IMR-90 (cell line): ENCODE data around the gene CALM1. TPM values are rescaled to one million over a fixed set of nuclear protein-coding genes. Genes with fewer than 3 reads are reported as not detected.
A peak's percentile ranks its signal among the peaks of the same experiment; 100 is the strongest.

Source experiments
- ATAC-seq: fragments of 200-7000 bp; cut with Tn5 transposase; 2 replicates; pipeline ENCODE4 v1.9.1; 2020; ENCODE audit warnings: low read depth, mild to moderate bottlenecking, moderate library complexity
- BruUV-seq: library from RNA; stranded (reverse); fragments of 400-500 nt; replicated peaks from 2 replicates; lab custom pipeline; 2021; lab: Mats Ljungman, UMichigan
- CTCF ChIA-PET: fragments of 300-600 bp; formaldehyde crosslinking; extraction: SDS; loops from one replicate; lab custom pipeline; 2021; ENCODE audit warnings: antibody characterized with exemption; lab: Yijun Ruan, JAX
- POLR2A ChIA-PET: fragments of 300-600 bp; sonication (Branson Sonifier 250); formaldehyde crosslinking; loops from one replicate; lab custom pipeline; 2022; ENCODE audit warnings: antibody characterized with exemption; ENCODE audit not compliant: unreplicated experiment; lab: Charles Lee
- DNase-seq: peaks from one replicate; pipeline ENCODE4 v3.0.0; 2013
- H2AFZ ChIP-seq: replicated peaks from 2 replicates; pipeline ENCODE3; 2013; ENCODE audit warnings: low read length, mild to moderate bottlenecking; ENCODE audit not compliant: poor library complexity
- H2AK5ac ChIP-seq: 2 replicates; pipeline ENCODE4 v1.6.1; 2013; ENCODE audit warnings: low read depth, low read length, inconsistent platforms
- H2AK9ac ChIP-seq: replicated peaks from 2 replicates; pipeline ENCODE3; 2013; ENCODE audit warnings: mild to moderate bottlenecking, low read depth, low read length, moderate library complexity; ENCODE audit not compliant: poor library complexity
- H2BK120ac ChIP-seq: 2 replicates; pipeline ENCODE4 v1.6.1; 2013; ENCODE audit warnings: low read depth, low read length, inconsistent platforms
- H2BK15ac ChIP-seq: 3 replicates; pipeline ENCODE4 v1.6.1; 2013; ENCODE audit warnings: low read depth, low read length, inconsistent platforms
- H2BK20ac ChIP-seq: 2 replicates; pipeline ENCODE4 v1.6.1; 2013; ENCODE audit warnings: low read depth, mild to moderate bottlenecking, inconsistent platforms, low read length, moderate library complexity
- H2BK5ac ChIP-seq: 2 replicates; pipeline ENCODE4 v1.6.1; 2013; ENCODE audit warnings: mild to moderate bottlenecking, low read depth, low read length, inconsistent platforms; ENCODE audit not compliant: poor library complexity, severe bottlenecking
- H3K14ac ChIP-seq: replicated peaks from 2 replicates; pipeline ENCODE4 v1.6.1; 2013; ENCODE audit warnings: low read depth, low read length, inconsistent platforms
- H3K18ac ChIP-seq: 2 replicates; pipeline ENCODE4 v1.6.1; 2013; ENCODE audit warnings: low read depth, low read length, control low read depth
- H3K23ac ChIP-seq: 2 replicates; pipeline ENCODE4 v1.6.1; 2013; ENCODE audit warnings: low read depth, low read length, inconsistent platforms
- H3K27ac ChIP-seq: 2 replicates; pipeline ENCODE4 v1.5.1; 2013; ENCODE audit warnings: mild to moderate bottlenecking, control low read depth, low read length; ENCODE audit not compliant: insufficient read depth
- H3K27me3 ChIP-seq: 2 replicates; pipeline ENCODE4 v1.6.1; 2013; ENCODE audit warnings: low read length; ENCODE audit not compliant: control insufficient read depth, insufficient read depth
- H3K36me3 ChIP-seq: 2 replicates; pipeline ENCODE4 v1.6.1; 2013; ENCODE audit warnings: low read length, mixed read lengths; ENCODE audit not compliant: control insufficient read depth, insufficient read depth
- H3K4ac ChIP-seq: 2 replicates; pipeline ENCODE4 v1.6.1; 2013; ENCODE audit warnings: low read depth, low read length, inconsistent platforms
- H3K4me1 ChIP-seq: 2 replicates; pipeline ENCODE4 v1.6.1; 2013; ENCODE audit warnings: low read length, mixed read lengths; ENCODE audit not compliant: control insufficient read depth, insufficient read depth
- H3K4me2 ChIP-seq: 2 replicates; pipeline ENCODE4 v1.6.1; 2013; ENCODE audit warnings: low read depth, mild to moderate bottlenecking, control low read depth, low read length, moderate library complexity
- H3K4me3 ChIP-seq: 2 replicates; pipeline ENCODE4 v1.5.1; 2013; ENCODE audit warnings: low read depth, mild to moderate bottlenecking, control low read depth, low read length, moderate library complexity; ENCODE audit not compliant: insufficient read depth
- H3K56ac ChIP-seq: 2 replicates; pipeline ENCODE4 v1.6.1; 2013; ENCODE audit warnings: low read length, inconsistent platforms; ENCODE audit not compliant: insufficient read depth; ENCODE audit errors: extremely low read depth
- H3K79me1 ChIP-seq, 2 experiments: 2 replicates each; pipeline ENCODE4 v1.6.1; 2013; ENCODE audit warnings: low read length in 2 of 2, inconsistent platforms in 1 of 2, low read depth in 1 of 2
- H3K9ac ChIP-seq: 2 replicates; pipeline ENCODE4 v1.6.1; 2013; ENCODE audit warnings: low read depth, low read length, control low read depth
- H3K9me1 ChIP-seq: 2 replicates; pipeline ENCODE4 v1.6.1; 2013; ENCODE audit warnings: low read length, inconsistent platforms; ENCODE audit not compliant: insufficient read depth
- H3K9me3 ChIP-seq: 2 replicates; pipeline ENCODE4 v1.6.1; 2013; ENCODE audit warnings: low read length; ENCODE audit not compliant: control insufficient read depth, insufficient read depth
- H4K20me1 ChIP-seq: 2 replicates; pipeline ENCODE4 v1.6.1; 2013; ENCODE audit warnings: low read length, inconsistent platforms; ENCODE audit not compliant: insufficient read depth
- H4K5ac ChIP-seq: 2 replicates; pipeline ENCODE4 v1.6.1; 2013; ENCODE audit warnings: mild to moderate bottlenecking, low read depth, low read length, control low read depth
- H4K8ac ChIP-seq, 2 experiments: 2 replicates each; pipeline ENCODE4 v1.6.1; 2013; ENCODE audit warnings: low read depth in 2 of 2, low read length in 2 of 2, control low read depth in 1 of 2, inconsistent platforms in 1 of 2
- H4K91ac ChIP-seq: 2 replicates; pipeline ENCODE4 v1.6.1; 2013; ENCODE audit warnings: low read depth, low read length, inconsistent platforms; ENCODE audit not compliant: insufficient read depth
- BHLHE40 ChIP-seq: fragments of 150-350 bp; IDR thresholded peaks from 2 replicates; pipeline ENCODE4 v1.6.1; 2016; ENCODE audit warnings: mild to moderate bottlenecking, low read depth, low read length
- CEBPB ChIP-seq: IDR thresholded peaks from 2 replicates; pipeline ENCODE4 v1.6.1; 2012; ENCODE audit warnings: low read depth, low read length, improper control_type of control experiment
- CHD1 ChIP-seq: IDR thresholded peaks from 2 replicates; pipeline ENCODE4 v1.6.1; 2012; ENCODE audit warnings: low read depth, low read length, improper control_type of control experiment
- CTCF ChIP-seq: conservative IDR thresholded peaks from 2 replicates; pipeline ENCODE4 v1.5.1; 2012; ENCODE audit warnings: mild to moderate bottlenecking, low read depth, low read length, improper control_type of control experiment
- ELK1 ChIP-seq: fragments of 150-350 bp; IDR thresholded peaks from 2 replicates; pipeline ENCODE4 v1.6.1; 2016; ENCODE audit warnings: low read depth, mild to moderate bottlenecking, low read length, moderate library complexity, borderline replicate concordance
- FOS ChIP-seq: fragments of 150-350 bp; IDR thresholded peaks from 2 replicates; pipeline ENCODE4 v1.6.1; 2016; ENCODE audit warnings: low read depth, low read length
- MAFK ChIP-seq: IDR thresholded peaks from 2 replicates; pipeline ENCODE4 v1.6.1; 2012; ENCODE audit warnings: low read depth, low read length, improper control_type of control experiment
- MAZ ChIP-seq: IDR thresholded peaks from 2 replicates; pipeline ENCODE4 v1.6.1; 2012; ENCODE audit warnings: low read depth, mild to moderate bottlenecking, low read length, improper control_type of control experiment, moderate library complexity, borderline replicate concordance
- MXI1 ChIP-seq: IDR thresholded peaks from 2 replicates; pipeline ENCODE4 v1.6.1; 2012; ENCODE audit warnings: low read depth, mild to moderate bottlenecking, low read length, moderate library complexity, borderline replicate concordance
- NFE2L2 ChIP-seq: fragments of 150-350 bp; IDR thresholded peaks from 2 replicates; pipeline ENCODE4 v1.6.1; 2016; ENCODE audit warnings: low read depth, mild to moderate bottlenecking, low read length
- POLR2A ChIP-seq: IDR thresholded peaks from 2 replicates; pipeline ENCODE4 v1.6.1; 2012; ENCODE audit warnings: mild to moderate bottlenecking, low read depth, low read length
- RAD21 ChIP-seq: IDR thresholded peaks from 2 replicates; pipeline ENCODE4 v1.6.1; 2012; ENCODE audit warnings: low read length, improper control_type of control experiment
- RCOR1 ChIP-seq: IDR thresholded peaks from 2 replicates; pipeline ENCODE4 v1.6.1; 2012; ENCODE audit warnings: mild to moderate bottlenecking, low read length, improper control_type of control experiment; ENCODE audit not compliant: insufficient replicate concordance
- RFX5 ChIP-seq: IDR thresholded peaks from 2 replicates; pipeline ENCODE4 v1.8.0; 2012; ENCODE audit warnings: low read depth, mild to moderate bottlenecking, low read length, moderate library complexity
- SMC3 ChIP-seq: fragments of 150-350 bp; IDR thresholded peaks from 2 replicates; pipeline ENCODE4 v1.6.1; 2016; ENCODE audit warnings: low read depth, mild to moderate bottlenecking, antibody characterized with exemption, low read length, moderate library complexity
- WGBS, 2 experiments: methylation state at CpG; one replicate each; pipeline versions ENCODE4 v1.1.5 to v1.1.7; 2013; ENCODE audit warnings: missing lambda C conversion rate in 2 of 2; ENCODE audit not compliant: insufficient read length in 1 of 2; ENCODE audit errors: extremely low coverage in 2 of 2; 5-methylcytosine and 5-hydroxymethylcytosine counted together
- dilution Hi-C: fragments of 300-500 bp; cut with HindIII; formaldehyde crosslinking; loops from one replicate; pipeline ENCODE4 v1.14.3; 2018; ENCODE audit warnings: low sequenced_read_pairs; ENCODE audit not compliant: unreplicated experiment
- in situ Hi-C: fragments of 300-500 bp; cut with MboI; formaldehyde crosslinking; loops from 3 replicates; pipeline ENCODE4 v1.14.3; 2019; ENCODE audit warnings: low sequenced_read_pairs, inconsistent platforms, mixed read lengths
- intact Hi-C: fragments of 100-400 bp; cut with micrococcal nuclease; formaldehyde crosslinking; loops from 2 replicates; pipeline ENCODE4 v1.10.0; 2022
- polyA plus RNA-seq, 3 experiments: library from polyadenylated mRNA; depleted of rRNA; stranded (reverse); fragments of >200 nt; gene quantifications; 2 replicates each; pipeline ENCODE4 v1.2.3, GENCODE V29; 2012; ENCODE audit warnings: low replicate concordance in 1 of 3
- total RNA-seq: library from RNA; depleted of rRNA; stranded (reverse); fragments of >200 nt; gene quantifications from 2 replicates; pipeline ENCODE4 v1.2.3, GENCODE V29; 2012

Gene CALM1
- total and polyA plus RNA-seq, 2 of the 4 experiments (the other 2 are of a cell fraction) = 72.9 to 188 TPM

GRCh38 chr14:90408713-90409112, 11.9 kb downstream of the CALM1 start:
- dilution Hi-C loops = no loop called here
- Histone ChIP-seq H3K4me1 (peaks cover 10% of the 10 kb centered on the region), H2BK120ac (peak overlapping the region; percentile 85), H3K4me3 (no peak overlapping the region), H2AFZ (peak overlapping the region; percentile 25), H2AK9ac (peak overlapping the region; percentile 2), H3K9me3 (no peaks in the 10 kb centered on the region), H3K27ac (0 out of 2 replicates have a peak overlapping the region, but pooled peaks have one; percentile 20), H2BK5ac (peak overlapping the region; percentile 11), H3K9ac (no peak overlapping the region), H4K5ac (peak overlapping the region; percentile 4; the same call in 1 of the 2 replicates), H4K91ac (peak overlapping the region; percentile 39), H2BK20ac (peak overlapping the region; percentile 70; the same call in 1 of the 2 replicates), H3K14ac (peak overlapping the region; percentile 61), H3K27me3 (no peaks in the 10 kb centered on the region), H3K18ac (0 out of 2 replicates have a peak overlapping the region, but pooled peaks have one; percentile 6), H3K56ac (no peak overlapping the region), H4K20me1 (peaks cover 17% of the 10 kb centered on the region), H2AK5ac (peak overlapping the region; percentile 54), H3K4ac (peak overlapping the region; percentile 81), H4K8ac (peak overlapping the region; percentile 21 to 38; a peak in 3 of 4 replicates), H3K9me1 (peaks cover 22% of the 10 kb centered on the region), H3K79me1 (peaks cover 9 to 28% of the 10 kb centered on the region in 2 experiments), H3K36me3 (peaks cover 22% of the 10 kb centered on the region), H3K4me2 (no peak overlapping the region; the same call in 1 of the 2 replicates), H2BK15ac (peak overlapping the region; percentile 27; the same call in 1 of the 3 replicates), H3K23ac (peak overlapping the region; percentile 59)
- no CpG with 5 or more reads among the region's 6 CpGs for WGBS, 2 experiments
- ATAC-seq = peak; percentile 27
- ChIA-PET CTCF (interaction anchor here (0.6 to 1.5 kb wide), 3 partner anchors 9 to 288 kb away, joined by 3 to 12 read pairs (median 3); no protein-coding TSS in a partner anchor), POLR2A (no interaction called here)
- intact Hi-C loops = no loop called here
- DNase-seq = peak; percentile 23
- TF ChIP-seq RCOR1 (no peak), NFE2L2 (no peak), FOS (no peak), POLR2A (no peak), CTCF (no peak), MAZ (no peak), ELK1 (no peak), CEBPB (no peak), RFX5 (no peak), BHLHE40 (no peak), CHD1 (no peak), MAFK (no peak), RAD21 (no peak), SMC3 (no peak), MXI1 (no peak)
- no TSS peak for BruUV-seq
- in situ Hi-C loops = loop anchor here (10.0 kb wide), 1 partner anchor 286 kb away; no protein-coding TSS in a partner anchor
